ENCODE measurements around the gene FGD6. TPM values are rescaled to one million over a fixed set of nuclear protein-coding genes. Genes with fewer than 3 reads are reported as not detected.

Gene FGD6
- total RNA-seq, 2 experiments from 2014 or later: 1.5 TPM

DNA sequence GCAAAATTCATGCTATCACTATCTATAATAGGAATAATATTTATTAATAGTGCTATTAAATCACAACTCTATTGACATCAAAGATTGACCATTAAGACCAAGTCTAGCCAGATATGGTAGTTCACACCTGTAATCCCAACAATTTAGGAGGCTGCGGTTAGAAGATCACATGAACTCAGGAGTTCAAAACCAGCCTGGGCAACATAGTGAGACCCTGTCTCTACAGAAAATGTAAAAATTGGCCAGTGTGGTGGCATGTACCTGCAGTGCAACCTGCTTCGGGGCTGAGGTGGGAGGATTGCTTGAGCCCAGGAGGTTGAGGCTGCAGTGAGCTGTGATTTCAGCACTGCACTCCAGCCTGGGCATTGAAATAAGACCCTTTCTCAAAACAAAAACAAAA, 11.3 kb upstream of the FGD6 start:
- peaks cover 4% of the 10 kb centered on the region for H3K4me1 ChIP-seq (ENCODE audit: insufficient read depth, low read length)
- CTCF ChIA-PET: interaction anchor here (0.6 kb wide), 1 partner anchor 162 kb away, joined by 3 read pairs; no protein-coding TSS in a partner anchor

GRCh38 chr12:95227818-95228356, 10.6 kb upstream of the FGD6 start:
- ATAC-seq (ENCODE audit: poor library complexity) (no peak), DNase-seq (no peak)
- no peaks in the 10 kb centered on the region for H3K27me3 Mint-ChIP-seq
- no peak overlapping the region for H3K4me3 Mint-ChIP-seq
- Histone ChIP-seq H3K27ac (ENCODE audit: low read depth in 1 of 2, low read length in 2 of 2) (no peak overlapping the region), H3K9me3 (ENCODE audit: control insufficient read depth in 1 of 2, insufficient read depth in 1 of 2, low read length in 2 of 2) (no peaks in the 10 kb centered on the region), H3K4me1 (ENCODE audit: insufficient read depth, low read length) (peaks cover 4% of the 10 kb centered on the region), H3K36me3 (ENCODE audit: insufficient read depth, low read length) (peaks cover 16% of the 10 kb centered on the region), H3K27me3 (ENCODE audit: control insufficient read depth in 1 of 2, insufficient read depth in 2 of 2, low read length in 2 of 2) (no peaks in the 10 kb centered on the region), H3K4me3 (ENCODE audit: low read length) (no peak overlapping the region)
- no peaks in the 10 kb centered on the region for H3K9me3 Mint-ChIP-seq
- TF ChIP-seq CTCF (IDR thresholded peaks at IDR 0.05): no peak
- intact Hi-C loops (cut with DNase I, micrococcal nuclease): loop anchor here in 1 of 2 experiments (10.0 kb wide), 1 partner anchor 1793 kb away; no protein-coding TSS in a partner anchor
- POLR2A ChIA-PET: no interaction called here
- H3K4me1 Mint-ChIP-seq (ENCODE audit: low read depth): peaks cover 65% of the 10 kb centered on the region
- CTCF ChIA-PET: no interaction called here
- no peak overlapping the region for H3K27ac Mint-ChIP-seq
- H3K36me3 Mint-ChIP-seq (ENCODE audit: low read depth): peaks cover 24% of the 10 kb centered on the region

More for the DNA sequence above, 11.3 kb upstream of the FGD6 start:
- Histone ChIP-seq H3K27me3 (ENCODE audit: control insufficient read depth in 1 of 2, insufficient read depth in 2 of 2, low read length in 2 of 2) (no peaks in the 10 kb centered on the region), H3K27ac (ENCODE audit: low read depth in 1 of 2, low read length in 2 of 2) (no peak overlapping the region), H3K36me3 (ENCODE audit: insufficient read depth, low read length) (peaks cover 16% of the 10 kb centered on the region), H3K4me3 (ENCODE audit: low read length) (no peak overlapping the region), H3K9me3 (ENCODE audit: control insufficient read depth in 1 of 2, insufficient read depth in 1 of 2, low read length in 2 of 2) (no peaks in the 10 kb centered on the region)
- Mint-ChIP-seq H3K4me1 (ENCODE audit: low read depth) (peaks cover 68% of the 10 kb centered on the region), H3K9me3 (no peaks in the 10 kb centered on the region), H3K4me3 (no peak overlapping the region), H3K27ac (no peak overlapping the region), H3K27me3 (no peaks in the 10 kb centered on the region), H3K36me3 (ENCODE audit: low read depth) (peaks cover 24% of the 10 kb centered on the region)
- POLR2A ChIA-PET: no interaction called here
- no peak for TF ChIP-seq CTCF (IDR thresholded peaks at IDR 0.05)
- DNase-seq: no peak
- no peak for ATAC-seq (ENCODE audit: poor library complexity)
- intact Hi-C loops (cut with DNase I, micrococcal nuclease): loop anchor here in 1 of 2 experiments (10.0 kb wide), 1 partner anchor 1794 kb away; no protein-coding TSS in a partner anchor

GRCh38 chr12:95225645-95226212, 8.5 kb upstream of the FGD6 start:
- POLR2A ChIA-PET: interaction anchor here (1.0 kb wide), 1 partner anchor 8 kb away, joined by 4 read pairs; the partner anchor contains the start of genes FGD6 and VEZT
- H3K27ac ChIP-seq (ENCODE audit: low read depth in 1 of 2, low read length in 2 of 2): no peak overlapping the region

More at GRCh38 chr12:95225645-95226212, 8.5 kb upstream of the FGD6 start:
- intact Hi-C loops (cut with DNase I, micrococcal nuclease): loop anchor here in 1 of 2 experiments (10.0 kb wide), 1 partner anchor 1791 kb away; no protein-coding TSS in a partner anchor
- ATAC-seq (ENCODE audit: poor library complexity) (no peak), DNase-seq (no peak)
- Mint-ChIP-seq H3K4me1 (ENCODE audit: low read depth) (peaks cover 56% of the 10 kb centered on the region), H3K36me3 (ENCODE audit: low read depth) (peaks cover 24% of the 10 kb centered on the region), H3K27me3 (no peaks in the 10 kb centered on the region), H3K27ac (no peak overlapping the region), H3K4me3 (no peak overlapping the region), H3K9me3 (no peaks in the 10 kb centered on the region)
- CTCF ChIA-PET: interaction anchor here (0.7 to 1.2 kb wide), 2 partner anchors 8 to 236 kb away, joined by 4 to 5 read pairs; partner anchors contain the start of genes FGD6 and VEZT
- TF ChIP-seq CTCF (IDR thresholded peaks at IDR 0.05): no peak
- no peak overlapping the region for H3K4me3 ChIP-seq (ENCODE audit: low read length)
- H3K27me3 ChIP-seq (ENCODE audit: control insufficient read depth in 1 of 2, insufficient read depth in 2 of 2, low read length in 2 of 2): no peaks in the 10 kb centered on the region
- H3K36me3 ChIP-seq (ENCODE audit: insufficient read depth, low read length): peaks cover 16% of the 10 kb centered on the region
- peaks cover 4% of the 10 kb centered on the region for H3K4me1 ChIP-seq (ENCODE audit: insufficient read depth, low read length)
- H3K9me3 ChIP-seq (ENCODE audit: control insufficient read depth in 1 of 2, insufficient read depth in 1 of 2, low read length in 2 of 2): no peaks in the 10 kb centered on the region
